ENCODE results near the gene TENT5C. TPM values are rescaled to one million over a fixed set of nuclear protein-coding genes. Genes with fewer than 3 reads are reported as not detected.

TENT5C gene
- total and polyA plus RNA-seq, 2 of the 13 experiments (the other 11 are each of a cell fraction or from before 2014, with no cell fraction given), result 0.02 to 0.38 TPM

DNA sequence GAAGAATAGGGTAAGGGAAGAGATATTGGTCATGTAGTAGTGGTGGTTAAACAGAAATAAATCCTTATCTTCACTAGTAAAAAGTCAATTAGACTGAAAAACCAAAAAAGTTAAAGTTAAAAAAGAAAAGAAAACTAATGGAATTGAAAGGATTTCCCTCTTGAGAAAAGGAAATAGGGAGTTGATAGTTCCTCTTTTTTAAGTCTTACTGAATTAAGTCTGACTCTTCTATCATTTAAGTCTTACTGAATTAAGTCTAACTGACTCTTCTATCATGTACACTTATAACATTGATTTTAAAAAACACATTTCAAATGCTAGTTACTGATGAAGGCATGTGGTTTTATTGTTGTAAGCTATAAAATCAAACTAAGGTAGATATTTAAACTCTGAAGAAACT lies 49.5 kb upstream of the TENT5C start:
- no peak overlapping the region for H3K4me3 ChIP-seq (replicated peaks in 1 of 3; ENCODE audit: insufficient read depth in 1 of 3, low read depth in 2 of 3, low read length in 3 of 3)
- H2AFZ ChIP-seq (ENCODE audit: low read length), result no peak overlapping the region
- FAIRE-seq (no peak), DNase-seq (ENCODE audit: low spot score) (no peak), ATAC-seq (no peak)
- no peak overlapping the region for H3K9ac ChIP-seq (ENCODE audit: insufficient read depth, low read depth, low read length)
- POLR2A ChIA-PET, result no interaction called here
- H3K27me3 ChIP-seq (ENCODE audit: control insufficient read depth in 1 of 2, insufficient read depth in 2 of 2, low read length in 2 of 2), result no peaks in the 10 kb centered on the region
- no TSS peak for BruUV-seq (replicated peaks)
- H4K20me1 ChIP-seq (ENCODE audit: insufficient read depth, low read length), result no peaks in the 10 kb centered on the region
- no peak overlapping the region for H3K27ac ChIP-seq (ENCODE audit: extremely low read length, insufficient read depth, low read length)
- H3K36me3 ChIP-seq (replicated peaks in 1 of 2; ENCODE audit: control insufficient read depth in 1 of 2, insufficient read depth in 2 of 2, low read length in 2 of 2), result no peaks in the 10 kb centered on the region
- H3K4me2 ChIP-seq (ENCODE audit: low read depth, low read length), result no peak overlapping the region
- in situ Hi-C loops (cut with HindIII; ENCODE audit: extremely low pct_ligation_motif_present, low pct_unique_long_range_greater_than_20kb), result no loop called here
- no peaks in the 10 kb centered on the region for H3K4me1 ChIP-seq (ENCODE audit: insufficient read depth, low read length)
- H3K9me3 ChIP-seq (ENCODE audit: low read length), result no peaks in the 10 kb centered on the region
- intact Hi-C loops (cut with micrococcal nuclease; ENCODE audit: unreplicated experiment), result no loop called here
- CTCF ChIA-PET (ENCODE audit: low intra/inter-chr PET ratio, low total read pairs), result no interaction called here
- H3K79me2 ChIP-seq (ENCODE audit: insufficient read depth, low read length), result no peaks in the 10 kb centered on the region
- TF ChIP-seq E2F1 (CRISPR knock-in tag; IDR thresholded peaks at IDR 0.05) (no peak), SNAPC5 (CRISPR knock-in tag; IDR thresholded peaks at IDR 0.05; ENCODE audit: borderline replicate concordance) (no peak), THAP7 (CRISPR knock-in tag; IDR thresholded peaks at IDR 0.05) (no peak), ARID5B (CRISPR knock-in tag; IDR thresholded peaks at IDR 0.05) (no peak), ZNF780A (CRISPR knock-in tag; IDR thresholded peaks at IDR 0.05) (no peak), KAT2B (IDR thresholded peaks at IDR 0.05; ENCODE audit: borderline replicate concordance, low read depth, low read length) (no peak), ZNF260 (CRISPR knock-in tag; IDR thresholded peaks at IDR 0.05; ENCODE audit: borderline replicate concordance, low read depth) (no peak), SP5 (CRISPR knock-in tag; IDR thresholded peaks at IDR 0.05; ENCODE audit: borderline replicate concordance, low read depth) (no peak), ZNF724P (CRISPR knock-in tag; IDR thresholded peaks at IDR 0.05; ENCODE audit: borderline replicate concordance) (no peak), LBX2 (CRISPR knock-in tag; IDR thresholded peaks at IDR 0.05; ENCODE audit: borderline replicate concordance) (no peak), ZNF770 (CRISPR knock-in tag; IDR thresholded peaks at IDR 0.05) (no peak), KDM4B (CRISPR knock-in tag; IDR thresholded peaks at IDR 0.05) (no peak)
- TF ChIP-seq, protein P1, sequence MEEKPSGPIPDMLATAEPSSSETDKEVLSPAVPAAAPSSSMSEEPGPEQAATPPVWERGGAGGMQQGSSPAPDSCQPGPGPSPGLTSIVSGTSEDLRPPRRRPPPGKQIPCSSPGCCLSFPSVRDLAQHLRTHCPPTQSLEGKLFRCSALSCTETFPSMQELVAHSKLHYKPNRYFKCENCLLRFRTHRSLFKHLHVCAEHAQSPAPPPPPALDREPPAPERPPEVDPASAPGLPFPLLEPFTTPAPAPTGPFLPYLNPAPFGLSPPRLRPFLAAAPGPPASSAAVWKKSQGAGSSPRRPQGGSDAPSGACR (CRISPR knock-in tag; IDR thresholded peaks at IDR 0.05), result no peak
- TF ChIP-seq, protein P2, sequence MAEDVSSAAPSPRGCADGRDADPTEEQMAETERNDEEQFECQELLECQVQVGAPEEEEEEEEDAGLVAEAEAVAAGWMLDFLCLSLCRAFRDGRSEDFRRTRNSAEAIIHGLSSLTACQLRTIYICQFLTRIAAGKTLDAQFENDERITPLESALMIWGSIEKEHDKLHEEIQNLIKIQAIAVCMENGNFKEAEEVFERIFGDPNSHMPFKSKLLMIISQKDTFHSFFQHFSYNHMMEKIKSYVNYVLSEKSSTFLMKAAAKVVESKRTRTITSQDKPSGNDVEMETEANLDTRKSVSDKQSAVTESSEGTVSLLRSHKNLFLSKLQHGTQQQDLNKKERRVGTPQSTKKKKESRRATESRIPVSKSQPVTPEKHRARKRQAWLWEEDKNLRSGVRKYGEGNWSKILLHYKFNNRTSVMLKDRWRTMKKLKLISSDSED (CRISPR knock-in tag; IDR thresholded peaks at IDR 0.05), result no peak

All from HepG2 (cell line).